Muscle of leg (tissue), 11 donors: Measurements from ENCODE around the gene ARSG. TPM values are rescaled to one million over a fixed set of nuclear protein-coding genes. Genes with fewer than 3 reads are reported as not detected.
A peak's percentile ranks its signal among the peaks of the same experiment; 100 is the strongest.
"Not testable (repeated sequence)": the region's sequence is repeated elsewhere in the genome, so short reads cannot be mapped to it uniquely, and the experiment has no call there.

Experiments
- DNase-seq: peaks from one replicate; pipeline ENCODE4 v3.0.0; 2013
- H3K27ac ChIP-seq: one replicate; pipeline ENCODE4 v1.5.1; 2013; ENCODE audit warnings: mild to moderate bottlenecking, low read length, control low read depth
- H3K27me3 ChIP-seq: one replicate; pipeline ENCODE4 v1.6.1; 2013; ENCODE audit warnings: low read length; ENCODE audit not compliant: control insufficient read depth, insufficient read depth
- H3K36me3 ChIP-seq: one replicate; pipeline ENCODE4 v1.6.1; 2013; ENCODE audit warnings: low read length; ENCODE audit not compliant: control insufficient read depth, insufficient read depth
- H3K4me1 ChIP-seq: one replicate; pipeline ENCODE4 v1.6.1; 2013; ENCODE audit warnings: low read length; ENCODE audit not compliant: control insufficient read depth, insufficient read depth
- H3K4me3 ChIP-seq: one replicate; pipeline ENCODE4 v1.5.1; 2013; ENCODE audit warnings: low read length, control low read depth
- H3K9me3 ChIP-seq: replicated peaks from 2 replicates; pipeline ENCODE4 v1.6.1; 2013; ENCODE audit warnings: low read depth, low read length; ENCODE audit not compliant: control insufficient read depth
- WGBS: methylation state at CpG from one replicate; pipeline ENCODE4 v1.1.5; 2013; ENCODE audit warnings: missing lambda C conversion rate; ENCODE audit not compliant: insufficient coverage; 5-methylcytosine and 5-hydroxymethylcytosine counted together
- polyA plus RNA-seq, 8 donors: library from polyadenylated mRNA; unstranded; fragments of 120-200 nt; gene quantifications; one replicate each; pipeline versions ENCODE4 v1.2.1 to v1.2.3, GENCODE V29; 2013; ENCODE audit warnings: inconsistent platforms in 1 of 8, low replicate concordance in 1 of 8; ENCODE audit not compliant: insufficient read length in 8 of 8, insufficient read depth in 1 of 8
- total RNA-seq: library from RNA; stranded (reverse); fragments of 120-200 nt; gene quantifications from one replicate; pipeline ENCODE4 v1.2.4, GENCODE V29; 2013

Gene ARSG
- total and polyA plus RNA-seq, 9 donors = 2.2 to 3.7 (median 2.9) TPM

GRCh38 chr17:68401288-68401687, 110.0 kb downstream of the ARSG start:
- H3K4me3 ChIP-seq = no peak overlapping the region
- WGBS = 91% methylated on average over 4 of the region's 7 CpGs
- H3K4me1 ChIP-seq = peaks cover 14% of the 10 kb centered on the region
- H3K36me3 ChIP-seq = no peaks in the 10 kb centered on the region
- H3K27ac ChIP-seq = no peak overlapping the region
- H3K9me3 ChIP-seq = no peaks in the 10 kb centered on the region
- DNase-seq = no peak
- H3K27me3 ChIP-seq = no peaks in the 10 kb centered on the region

- H3K4me3 ChIP-seq = no peak overlapping the region
- H3K36me3 ChIP-seq = no peaks in the 10 kb centered on the region
- peak; percentile 25 for DNase-seq
- WGBS = no CpG with 5 or more reads among the region's 1 CpG
- H3K27me3 ChIP-seq = no peaks in the 10 kb centered on the region
- peaks cover 14% of the 10 kb centered on the region for H3K4me1 ChIP-seq
- no peak overlapping the region for H3K27ac ChIP-seq
- H3K9me3 ChIP-seq = no peaks in the 10 kb centered on the region
Measured at GRCh38 chr17:68403122-68403521, 111.8 kb downstream of the ARSG start.

DNA sequence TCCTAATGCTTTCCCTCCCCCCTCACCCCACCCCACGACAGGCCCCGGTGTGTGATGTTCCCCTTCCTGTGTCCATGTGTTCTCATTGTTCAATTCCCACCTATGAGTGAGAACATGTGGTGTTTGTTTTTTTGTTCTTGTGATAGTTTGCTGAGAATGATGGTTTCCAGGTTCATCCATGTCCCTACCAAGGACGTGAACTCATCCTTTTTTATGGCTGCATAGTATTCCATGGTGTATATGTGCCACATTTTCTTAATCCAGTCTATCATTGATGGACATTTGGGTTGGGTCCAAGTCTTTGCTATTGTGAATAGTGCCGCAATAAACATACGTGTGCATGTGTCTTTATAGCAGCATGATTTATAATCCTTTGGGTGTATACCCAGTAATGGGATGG, 112.5 kb downstream of the ARSG start:
- H3K27me3 ChIP-seq, H3K9me3 ChIP-seq, H3K27ac ChIP-seq, H3K4me3 ChIP-seq, H3K36me3 ChIP-seq, DNase-seq: not testable (repeated sequence)
- peaks cover 12% of the 10 kb centered on the region for H3K4me1 ChIP-seq
- no CpG with 5 or more reads among the region's 5 CpGs for WGBS

DNA sequence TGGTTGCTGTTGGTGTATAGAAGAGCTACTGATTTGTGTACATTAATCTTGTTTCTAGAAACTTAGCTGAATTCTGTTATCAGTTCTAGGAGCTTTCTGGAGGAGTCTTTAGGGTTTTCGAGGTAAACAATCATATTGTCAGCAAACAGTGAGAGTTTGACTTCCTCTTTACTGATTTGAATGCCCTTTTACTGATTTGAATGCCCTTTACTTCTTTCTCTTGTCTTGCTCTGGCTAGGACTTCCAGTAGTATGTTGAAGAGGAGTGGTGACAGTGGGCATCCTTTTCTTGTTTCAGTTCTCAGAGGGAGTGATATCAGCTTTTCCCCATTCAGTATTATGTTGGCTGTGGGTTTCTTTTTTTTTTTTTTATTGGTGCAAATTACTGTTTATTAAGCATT, 116.4 kb downstream of the ARSG start:
- not testable (repeated sequence) for H3K27me3 ChIP-seq, H3K4me3 ChIP-seq, H3K9me3 ChIP-seq, H3K27ac ChIP-seq, DNase-seq, H3K4me1 ChIP-seq, H3K36me3 ChIP-seq
- WGBS = no CpG with 5 or more reads among the region's 1 CpG

DNA sequence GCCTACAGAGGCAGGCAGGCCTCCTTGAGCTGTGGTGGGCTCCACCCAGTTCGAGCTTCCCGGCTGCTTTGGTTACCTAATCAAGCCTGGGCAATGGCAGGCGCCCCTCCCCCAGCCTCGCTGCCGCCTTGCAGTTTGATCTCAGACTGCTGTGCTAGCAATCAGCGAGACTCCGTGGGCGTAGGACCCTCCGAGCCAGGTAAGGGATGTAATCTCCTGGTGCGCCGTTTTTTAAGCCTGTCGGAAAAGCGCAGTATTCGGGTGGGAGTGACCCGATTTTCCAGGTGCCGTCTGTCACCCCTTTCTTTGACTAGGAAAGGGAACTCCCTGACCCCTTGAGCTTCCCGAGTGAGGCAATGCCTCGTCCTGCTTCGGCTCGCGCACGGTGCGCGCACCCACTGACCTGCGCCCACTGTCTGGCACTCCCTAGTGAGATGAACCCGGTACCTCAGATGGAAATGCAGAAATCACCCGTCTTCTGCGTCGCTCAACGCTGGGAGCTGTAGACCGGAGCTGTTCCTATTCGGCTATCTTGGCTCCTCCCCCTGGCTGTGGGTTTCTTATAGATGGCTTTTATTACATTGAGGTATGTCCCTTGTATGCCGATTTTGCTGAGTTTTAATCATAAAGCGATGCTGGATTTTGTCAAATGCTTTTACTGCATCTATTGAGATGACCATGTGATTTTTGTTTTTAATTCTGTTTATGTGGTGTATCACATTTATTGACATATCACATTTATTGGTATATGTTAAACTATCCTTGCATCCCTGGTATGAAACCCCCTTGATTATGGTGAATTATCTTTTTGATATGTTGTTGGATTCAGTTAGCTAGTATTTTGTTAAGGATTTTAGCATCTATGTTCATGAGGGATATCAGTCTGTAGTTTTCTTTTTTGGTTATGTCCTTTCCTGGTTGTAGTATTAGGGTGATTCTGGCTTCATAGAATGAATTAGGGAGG, 122.6 kb downstream of the ARSG start:
- H3K9me3 ChIP-seq, H3K36me3 ChIP-seq, H3K4me1 ChIP-seq, H3K27ac ChIP-seq, H3K27me3 ChIP-seq, DNase-seq, H3K4me3 ChIP-seq: not testable (repeated sequence)
- 8% methylated on average over 2 of the region's 34 CpGs for whole genome bisulfite sequencing

DNA sequence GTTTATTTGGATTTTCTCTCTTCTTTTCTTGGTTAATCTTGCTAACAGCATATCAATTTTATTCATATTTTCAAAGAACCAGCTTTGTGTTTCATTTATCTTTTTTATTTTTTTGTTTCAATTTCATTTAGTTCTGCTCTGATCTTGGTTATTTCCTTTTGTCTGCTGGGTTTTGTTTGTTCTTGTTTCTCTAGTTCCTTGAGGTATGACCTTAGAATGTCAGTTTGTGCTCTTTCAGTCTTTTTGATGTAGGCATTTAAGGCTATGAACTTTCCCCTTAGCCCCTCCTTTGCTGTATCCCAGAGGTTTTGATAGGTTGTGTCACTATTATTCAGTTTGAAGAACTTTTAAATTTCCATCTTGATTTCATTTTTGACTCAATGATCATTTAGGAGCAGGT, 123.6 kb downstream of the ARSG start:
- not testable (repeated sequence) for H3K9me3 ChIP-seq, H3K27me3 ChIP-seq, H3K27ac ChIP-seq, H3K4me3 ChIP-seq, H3K36me3 ChIP-seq, H3K4me1 ChIP-seq, DNase-seq

DNA sequence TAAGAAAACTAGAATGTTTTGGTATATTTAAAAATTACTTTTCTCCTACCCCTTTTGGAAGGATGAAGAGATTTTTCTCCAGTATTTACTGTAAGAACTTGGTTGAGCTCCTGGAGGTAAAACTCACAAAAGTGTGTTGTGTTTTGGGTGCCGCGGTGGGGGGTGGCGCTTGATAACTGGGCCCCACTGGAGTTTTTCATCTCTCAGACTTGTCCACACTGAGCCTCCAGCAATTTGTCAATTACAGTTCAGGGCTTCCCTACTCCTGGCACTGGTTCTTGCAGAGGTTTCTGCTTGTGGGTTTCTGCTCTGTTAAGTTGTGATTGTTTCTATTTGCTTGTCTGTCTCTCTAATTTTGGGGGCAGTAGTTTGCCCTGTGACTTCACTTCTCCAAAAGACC, 126.0 kb downstream of the ARSG start:
- Histone ChIP-seq H3K27ac (no peak overlapping the region), H3K36me3 (peaks cover 16% of the 10 kb centered on the region), H3K27me3 (no peaks in the 10 kb centered on the region), H3K9me3 (peaks cover 8% of the 10 kb centered on the region), H3K4me1 (no peaks in the 10 kb centered on the region), H3K4me3 (no peak overlapping the region)
- no CpG with 5 or more reads among the region's 3 CpGs for WGBS
- no peak for DNase-seq

DNA sequence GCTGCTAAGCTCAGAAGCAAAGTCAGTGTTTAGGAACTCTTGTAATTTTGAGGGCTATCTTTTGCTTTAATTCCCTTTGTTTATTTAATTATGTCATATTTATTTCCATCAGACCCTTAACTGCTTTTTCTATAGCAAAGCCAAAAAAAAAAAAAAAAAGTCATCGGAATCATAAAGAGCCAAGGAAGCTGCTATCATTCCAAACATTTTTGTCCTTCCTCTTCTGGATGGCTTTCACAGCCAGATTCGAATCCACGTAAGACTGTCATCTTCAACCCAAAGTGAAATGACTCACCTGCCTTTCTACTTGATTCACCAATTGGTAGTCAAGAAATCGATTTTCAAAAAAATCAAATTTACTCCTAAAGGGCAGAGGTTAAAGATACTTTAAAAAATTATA, 127.6 kb downstream of the ARSG start:
- Histone ChIP-seq H3K4me3 (no peak overlapping the region), H3K4me1 (no peaks in the 10 kb centered on the region), H3K36me3 (peaks cover 16% of the 10 kb centered on the region), H3K9me3 (peaks cover 8% of the 10 kb centered on the region), H3K27me3 (no peaks in the 10 kb centered on the region), H3K27ac (no peak overlapping the region)
- 90% methylated on average over 2 of the region's 4 CpGs for WGBS
- DNase-seq = no peak

GRCh38 chr17:68420065-68420464, 128.8 kb downstream of the ARSG start:
- no peak overlapping the region for H3K4me3 ChIP-seq
- no peak overlapping the region for H3K27ac ChIP-seq
- peaks cover 6% of the 10 kb centered on the region for H3K9me3 ChIP-seq
- WGBS = 88% methylated on average over 12 of the region's 14 CpGs
- no peaks in the 10 kb centered on the region for H3K27me3 ChIP-seq
- H3K4me1 ChIP-seq = no peaks in the 10 kb centered on the region
- peaks cover 26% of the 10 kb centered on the region for H3K36me3 ChIP-seq
- no peak for DNase-seq

DNA sequence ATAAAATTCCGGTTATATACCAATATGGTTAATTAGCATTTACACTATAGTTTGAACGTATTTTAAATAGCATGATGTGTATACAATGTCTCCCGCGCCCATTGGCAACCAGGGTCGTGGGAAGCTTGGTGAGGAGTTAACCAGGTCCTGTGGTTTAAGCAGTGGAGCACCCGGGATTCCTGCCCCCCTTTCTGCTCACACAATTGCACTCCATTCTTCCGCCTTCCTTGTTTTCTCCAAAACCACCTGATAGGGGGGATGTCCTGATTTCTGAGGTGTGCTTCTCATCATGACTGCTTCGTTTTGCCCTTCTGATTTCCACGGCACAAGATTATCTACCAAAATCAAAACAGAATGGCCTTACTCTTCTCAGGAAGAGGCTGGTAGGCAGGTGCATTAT, 130.2 kb downstream of the ARSG start:
- Histone ChIP-seq H3K27me3 (no peaks in the 10 kb centered on the region), H3K27ac (no peak overlapping the region), H3K4me1 (no peaks in the 10 kb centered on the region), H3K9me3 (peaks cover 6% of the 10 kb centered on the region), H3K4me3 (no peak overlapping the region), H3K36me3 (peaks cover 36% of the 10 kb centered on the region)
- no peak for DNase-seq
- no CpG with 5 or more reads among the region's 9 CpGs for WGBS
